DND-41 (cell line): ENCODE measurements around the gene CLDND1.

ENCODE experiments used
- CTCF ChIP-seq: IDR thresholded peaks from 2 replicates; pipeline ENCODE4 v1.5.1; 2012; ENCODE audit warnings: borderline replicate concordance, low read length, moderate library complexity, mild to moderate bottlenecking; ENCODE audit not compliant: poor library complexity, severe bottlenecking; ENCODE audit errors: extremely low read depth
- EZH2 ChIP-seq: IDR thresholded peaks from 3 replicates; pipeline ENCODE4 v1.6.1; 2012; ENCODE audit warnings: borderline replicate concordance, low read depth, mild to moderate bottlenecking, moderate library complexity, low read length, inconsistent platforms; ENCODE audit not compliant: severe bottlenecking

- TF ChIP-seq CTCF: no peak
- no peak for TF ChIP-seq EZH2
Observed at GRCh38 chr3:98532709-98533571, 10.2 kb upstream of the CLDND1 start.
